Measurements from ENCODE around the gene AP2A2. TPM values are rescaled to one million over a fixed set of nuclear protein-coding genes. Genes with fewer than 3 reads are reported as not detected.
A peak's percentile ranks its signal among the peaks of the same experiment; 100 is the strongest.

The AP2A2 gene
- total RNA-seq: 10 to 100 TPM; 30.2 to 71.4 (median 40.0) TPM
- 10 to 100 TPM; 20.4 to 28.7 TPM for polyA plus RNA-seq
- long read RNA-seq, donor 1, full-length matches to known transcripts: 7 of 25 reads
- long read RNA-seq, donor 1, partial matches to known transcripts: 12 of 25 reads
- long read RNA-seq, donor 1, other reads (novel, unspliced or antisense): 6 of 25 reads
- long read RNA-seq, donor 2, full-length matches to known transcripts: 8 of 22 reads
- long read RNA-seq, donor 2, partial matches to known transcripts: 9 of 22 reads
- long read RNA-seq, donor 2, other reads (novel, unspliced or antisense): 5 of 22 reads
- long read RNA-seq, donor 3, full-length matches to known transcripts: 10 of 17 reads
- long read RNA-seq, donor 3, partial matches to known transcripts: 7 of 17 reads
- long read RNA-seq, donor 3, other reads (novel, unspliced or antisense): 0 of 17 reads

GRCh38 chr11:925496-926301 lies at the start of gene AP2A2:
Gene AP2A2, plus strand, starts transcription at chr11:925870. Its CDS starts 152 bp downstream, at chr11:926022.
- Histone ChIP-seq H3K27ac (peak within 1 kb of the TSS; percentile 65 to 94 (median 92)), H3K36me3 (peaks cover 0 to 18% (median 10%) of the 10 kb centered on the region in 9 donors), H3K4me1 (peaks cover under 1 to 53% (median 36%) of the 10 kb centered on the region in 12 donors), H3K9me3 (no peaks in the 10 kb centered on the region), H3K4me3 (peak within 1 kb of the TSS; percentile 62 to 98 (median 84)), H3K27me3 (no peaks in the 10 kb centered on the region)
- ATAC-seq (peak; percentile 32 to 95 (median 89)), DNase-seq (peak; percentile 91 to 96 (median 92))
- intact Hi-C loops (cut with DNase I): loop anchor here in 5 of 10 donors (5.0 to 10.0 kb wide), 2 partner anchors 42 to 129 kb away; no protein-coding TSS in a partner anchor
- peak in 1 of 2 donors; percentile 76 for TF ChIP-seq POLR2A (IDR thresholded peaks at IDR 0.05)
- TF ChIP-seq CTCF (IDR thresholded peaks at IDR 0.05): peak; percentile 41 to 93 (median 82)
- WGBS, 4 donors: 0 to 7% (median 4%) methylated on average over 8 to 124 of the region's 124 CpGs

- Histone ChIP-seq H3K27me3 (no peaks in the 10 kb centered on the region), H3K36me3 (peaks cover 0 to 17% (median 2%) of the 10 kb centered on the region in 9 donors), H3K4me1 (peaks cover 0 to 12% (median 0%) of the 10 kb centered on the region in 12 donors), H3K4me3 (no peak overlapping the region), H3K27ac (peak overlapping the region in 3 of 12 donors; percentile 15 to 52 (median 40)), H3K9me3 (no peaks in the 10 kb centered on the region)
- ATAC-seq: peak; percentile 88 to 94 (median 91)
- 38 to 54% (median 47%) methylated on average over 6 to 12 of the region's 12 CpGs for WGBS, 4 donors
- DNase-seq: peak in 4 of 5 donors; percentile 62 to 82 (median 70)
- intact Hi-C loops (cut with DNase I): loop anchor here in 1 of 10 donors (1.0 kb wide), 1 partner anchor 33 kb away; no protein-coding TSS in a partner anchor
- TF ChIP-seq CTCF (IDR thresholded peaks at IDR 0.05): no peak
- no peak for TF ChIP-seq POLR2A (IDR thresholded peaks at IDR 0.05)
Observed at GRCh38 chr11:876545-876944, 49.1 kb upstream of the AP2A2 start.

- TF ChIP-seq CTCF (IDR thresholded peaks at IDR 0.05) (no peak), POLR2A (IDR thresholded peaks at IDR 0.05) (no peak)
- DNase-seq (no peak), ATAC-seq (no peak)
- Histone ChIP-seq H3K27ac (no peak overlapping the region), H3K36me3 (peaks cover 0 to 27% (median 13%) of the 10 kb centered on the region in 9 donors), H3K4me3 (no peak overlapping the region), H3K9me3 (no peaks in the 10 kb centered on the region), H3K4me1 (peaks cover 0 to 12% (median 0%) of the 10 kb centered on the region in 12 donors), H3K27me3 (no peaks in the 10 kb centered on the region)
- 93 to 96% (median 95%) methylated on average over 11 of the region's 11 CpGs for WGBS, 4 donors
- intact Hi-C loops (cut with DNase I): no loop called here
Observed at GRCh38 chr11:877565-877964, 48.1 kb upstream of the AP2A2 start.
